Tibial artery (tissue), 4 donors: ENCODE measurements around the gene TRAF3.
A peak's percentile ranks its signal among the peaks of the same experiment; 100 is the strongest.

ENCODE experiments used
- DNase-seq, 2 donors: peaks; one replicate each; pipeline ENCODE4 v3.0.0-alpha.2; 2019
- H3K27ac ChIP-seq, 2 donors: fragments of 200-600 bp; sonication (generic) in 1 of 2; 1 replicate in 1 of 2; 2 replicates in 1 of 2; pipeline ENCODE4 v1.5.1; 2018 to 2019; ENCODE audit warnings: mild to moderate bottlenecking in 1 of 2
- H3K27me3 ChIP-seq, 2 donors: fragments of 200-600 bp; sonication (generic) in 1 of 2; one replicate each; pipeline versions ENCODE4 v1.5.1 to v1.6.0; 2016 to 2019
- H3K36me3 ChIP-seq, 3 donors: fragments of 200-600 bp; sonication (generic) in 2 of 3; one replicate each; pipeline ENCODE4 v1.5.1; 2016 to 2019; ENCODE audit warnings: mild to moderate bottlenecking in 2 of 3
- H3K4me1 ChIP-seq, 4 donors: fragments of 200-600 bp; sonication (generic) in 2 of 4; 1 replicate in 3 of 4; 2 replicates in 1 of 4; pipeline ENCODE4 v1.5.1; 2016 to 2019
- H3K4me3 ChIP-seq, 2 donors: fragments of 200-600 bp; sonication (generic) in 1 of 2; 1 replicate in 1 of 2; 2 replicates in 1 of 2; pipeline ENCODE4 v1.5.1; 2018 to 2019; ENCODE audit warnings: mild to moderate bottlenecking in 2 of 2
- H3K9me3 ChIP-seq, 3 donors: fragments of 200-600 bp; sonication (generic) in 1 of 3; one replicate each; pipeline ENCODE4 v1.5.1; 2016 to 2019
- CTCF ChIP-seq, 2 experiments: fragments of 200-600 bp in 1 of 2; fragments of 450-650 bp in 1 of 2; IDR thresholded peaks; one replicate each; pipeline ENCODE4 v1.5.1; 2017 to 2019; ENCODE audit warnings: antibody characterized with exemption in 2 of 2, mild to moderate bottlenecking in 1 of 2, moderate library complexity in 1 of 2
- intact Hi-C: fragments of 100-400 bp; cut with DNase I; formaldehyde crosslinking; loops from one replicate; pipeline ENCODE4 v1.15.0; 2023; ENCODE audit warnings: low total_unique reads

Gene TRAF3

GRCh38 chr14:102731871-102732800 lies 45.1 kb upstream of the TRAF3 start:
- TF ChIP-seq CTCF (IDR thresholded peaks at IDR 0.05): no peak
- H3K36me3 ChIP-seq: peaks cover 2 to 47% (median 20%) of the 10 kb centered on the region in 3 donors
- intact Hi-C loops: no loop called here
- no peaks in the 10 kb centered on the region for H3K4me1 ChIP-seq
- peak in 1 of 2 donors; percentile 49 for DNase-seq
- no peak overlapping the region for H3K27ac ChIP-seq
- no peaks in the 10 kb centered on the region for H3K27me3 ChIP-seq
- H3K4me3 ChIP-seq: no peak overlapping the region
- H3K9me3 ChIP-seq: no peaks in the 10 kb centered on the region

- no peaks in the 10 kb centered on the region for H3K4me1 ChIP-seq
- intact Hi-C loops: no loop called here
- H3K36me3 ChIP-seq: peaks cover 0 to 47% (median 14%) of the 10 kb centered on the region in 3 donors
Measured at GRCh38 chr14:102732924-102733323, 44.3 kb upstream of the TRAF3 start.

GRCh38 chr14:102733326-102733725 lies 43.9 kb upstream of the TRAF3 start:
- Histone ChIP-seq H3K36me3 (peaks cover 0 to 47% (median 10%) of the 10 kb centered on the region in 3 donors), H3K4me3 (no peak overlapping the region), H3K9me3 (no peaks in the 10 kb centered on the region), H3K27ac (no peak overlapping the region), H3K4me1 (no peaks in the 10 kb centered on the region), H3K27me3 (no peaks in the 10 kb centered on the region)
- intact Hi-C loops: no loop called here
- no peak for TF ChIP-seq CTCF (IDR thresholded peaks at IDR 0.05)
- peak in 1 of 2 donors; percentile 34 for DNase-seq

More at GRCh38 chr14:102732924-102733323, 44.3 kb upstream of the TRAF3 start:
- Histone ChIP-seq H3K27ac (no peak overlapping the region), H3K27me3 (no peaks in the 10 kb centered on the region), H3K4me3 (no peak overlapping the region), H3K9me3 (no peaks in the 10 kb centered on the region)
- no peak for TF ChIP-seq CTCF (IDR thresholded peaks at IDR 0.05)
- DNase-seq: peak in 1 of 2 donors; percentile 24

- peaks cover 0 to 43% (median 6%) of the 10 kb centered on the region in 3 donors for H3K36me3 ChIP-seq
- no peak for TF ChIP-seq CTCF (IDR thresholded peaks at IDR 0.05)
- H3K4me3 ChIP-seq: no peak overlapping the region
- no peaks in the 10 kb centered on the region for H3K27me3 ChIP-seq
- H3K9me3 ChIP-seq: no peaks in the 10 kb centered on the region
- peak in 1 of 2 donors; percentile 17 for DNase-seq
- no peaks in the 10 kb centered on the region for H3K4me1 ChIP-seq
- no peak overlapping the region for H3K27ac ChIP-seq
- intact Hi-C loops: no loop called here
Measured at GRCh38 chr14:102734436-102734835, 42.8 kb upstream of the TRAF3 start.

- intact Hi-C loops: no loop called here
- Histone ChIP-seq H3K4me1 (no peaks in the 10 kb centered on the region), H3K27ac (no peak overlapping the region), H3K36me3 (peaks cover 0 to 33% (median 6%) of the 10 kb centered on the region in 3 donors), H3K4me3 (no peak overlapping the region), H3K9me3 (peaks cover 0 to 17% (median 11%) of the 10 kb centered on the region in 3 donors), H3K27me3 (no peaks in the 10 kb centered on the region)
- DNase-seq: peak in 1 of 2 donors; percentile 27
- no peak for TF ChIP-seq CTCF (IDR thresholded peaks at IDR 0.05)
Measured at GRCh38 chr14:102736956-102737355, 40.3 kb upstream of the TRAF3 start.
